Activated CD8-positive, alpha-beta memory T cell treated with anti-CD3 and anti-CD28 coated beads, Interleukin-2, amount 50 U/mL, for 24 hours (primary cell): Measurements from ENCODE around the gene ATP2B2.

Experiments used
- DNase-seq: peaks from one replicate; pipeline ENCODE4 v3.0.0-alpha.2; 2020; ENCODE audit errors: extremely low read depth

The ATP2B2 gene

DNA sequence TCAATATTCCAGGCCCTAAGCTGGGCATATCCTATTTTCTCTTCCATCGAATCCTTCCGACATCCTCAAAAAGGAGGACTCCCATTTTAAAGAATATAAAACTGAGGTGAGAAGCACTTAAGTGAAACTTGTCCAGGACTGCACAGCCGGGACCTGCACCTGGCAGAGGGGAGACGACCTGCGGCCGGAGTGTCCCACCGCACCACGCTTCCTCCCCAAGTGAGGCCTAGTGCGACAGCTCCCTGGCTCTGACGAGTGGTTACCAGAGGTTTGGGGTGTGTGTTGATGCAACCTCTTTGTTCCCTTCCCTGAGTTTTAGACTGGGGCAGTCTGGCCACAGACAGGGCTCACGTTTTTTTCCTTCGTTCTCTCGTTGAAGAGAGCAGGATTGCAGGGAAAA, 24.9 kb upstream of the ATP2B2 start:
- DNase-seq, result no peak

DNA sequence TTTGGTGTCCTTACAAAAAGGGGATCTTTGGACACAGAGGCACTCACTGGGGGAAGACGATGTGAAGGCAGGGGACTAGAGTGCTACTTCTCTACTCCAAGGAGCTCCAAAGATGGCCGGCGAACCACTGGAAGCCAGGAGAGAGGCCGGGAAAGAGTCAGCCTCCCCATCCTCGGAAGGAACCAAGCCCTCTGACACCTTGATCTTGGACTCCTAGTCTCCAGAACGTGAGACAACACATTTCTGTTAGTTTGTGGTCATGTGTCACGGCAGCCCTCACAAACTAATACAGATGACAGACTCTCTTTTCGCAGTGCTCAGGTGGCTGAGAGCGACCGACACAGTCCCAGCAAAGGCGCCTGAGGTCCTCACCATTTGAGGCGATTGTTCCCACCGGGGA, 24.4 kb upstream of the ATP2B2 start:
- DNase-seq, result no peak

- DNase-seq, result no peak
Measured at GRCh38 chr3:10528046-10528445, 22.7 kb upstream of the ATP2B2 start.

- no peak for DNase-seq
Measured at GRCh38 chr3:10527295-10528001, 22.1 kb upstream of the ATP2B2 start.

- DNase-seq, result no peak
Measured at GRCh38 chr3:10526366-10526765, 21.0 kb upstream of the ATP2B2 start.

DNA sequence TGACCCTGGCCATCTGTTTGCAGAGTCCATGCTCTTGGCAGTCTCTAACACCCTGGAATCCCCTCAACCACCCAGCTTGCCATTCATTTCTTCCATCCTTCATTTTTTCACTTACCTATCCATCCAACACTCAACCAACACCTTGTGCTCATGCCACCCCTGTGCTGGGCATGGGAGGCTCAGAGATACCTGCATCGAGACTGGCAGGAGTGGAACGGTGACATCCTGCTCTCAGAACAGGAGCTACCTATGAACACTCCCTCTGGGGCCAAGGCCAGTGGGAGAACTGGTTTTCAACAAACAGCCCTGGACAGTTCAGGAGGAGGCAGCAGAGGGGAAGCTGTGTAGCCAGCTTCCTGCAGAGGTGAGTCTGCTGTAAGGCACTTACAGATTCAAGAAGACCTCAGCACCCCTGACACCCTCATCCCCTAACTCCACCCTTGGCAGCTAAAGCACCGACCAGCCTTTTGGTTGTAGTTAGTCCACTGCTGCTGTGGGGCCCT, 19.5 kb upstream of the ATP2B2 start:
- DNase-seq, result no peak

- DNase-seq, result no peak
Measured at GRCh38 chr3:10524270-10524669, 18.9 kb upstream of the ATP2B2 start.

- no peak for DNase-seq
Measured at GRCh38 chr3:10523561-10523960, 18.2 kb upstream of the ATP2B2 start.

GRCh38 chr3:10522646-10523303, 17.4 kb upstream of the ATP2B2 start:
- DNase-seq, result no peak

DNA sequence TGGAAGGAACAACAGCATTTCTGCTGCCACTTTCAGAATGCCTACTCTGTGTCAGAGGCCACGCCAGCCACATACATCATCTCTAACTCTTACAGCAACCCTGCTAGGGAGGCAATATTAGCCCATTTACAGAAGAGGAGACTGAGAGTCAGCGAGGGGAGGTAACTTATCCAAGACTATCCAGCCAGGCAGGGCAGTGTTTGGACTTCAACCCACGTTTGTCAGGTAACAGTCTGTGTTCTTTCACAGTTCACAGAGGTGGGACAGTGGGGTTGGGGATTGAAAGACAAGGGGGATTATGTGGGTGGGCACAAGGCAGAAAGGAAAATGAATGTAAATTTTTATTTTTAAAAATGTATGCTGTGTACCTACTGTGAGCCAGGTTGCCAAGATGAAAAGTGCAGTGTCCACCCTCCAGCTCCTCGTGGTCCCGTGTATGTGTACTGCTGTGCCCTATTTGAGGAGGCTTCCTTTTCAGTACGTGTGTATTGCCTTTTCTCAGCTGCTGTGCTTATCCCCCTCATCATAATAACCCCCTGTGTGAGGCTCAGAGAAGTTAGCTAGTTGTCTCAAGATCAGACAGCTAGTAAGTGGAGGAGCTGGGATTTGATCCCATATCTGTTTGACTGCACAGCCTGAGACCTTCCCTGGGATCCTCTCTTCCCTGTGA, 16.5 kb upstream of the ATP2B2 start:
- DNase-seq, result no peak

GRCh38 chr3:10520072-10520471, 14.7 kb upstream of the ATP2B2 start:
- no peak for DNase-seq

DNA sequence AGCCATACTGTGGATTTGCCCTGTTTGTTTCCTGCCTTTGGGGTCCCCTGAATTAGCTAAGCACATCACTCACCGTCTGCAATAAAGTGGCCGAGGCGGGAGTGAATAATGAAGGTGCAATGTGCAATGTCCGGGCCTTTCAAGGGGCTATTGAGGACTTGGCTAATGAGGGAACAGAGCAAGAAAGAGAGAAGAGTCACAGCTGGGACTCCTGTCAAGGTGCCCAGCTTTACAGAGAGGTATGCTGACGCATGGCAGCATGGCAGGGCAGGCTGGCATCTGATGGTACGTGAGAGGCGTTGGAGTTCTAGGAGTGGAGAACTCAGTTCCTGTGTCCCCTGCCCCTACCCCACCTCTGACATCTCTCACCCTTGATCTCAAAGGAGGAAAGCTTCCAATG, 13.8 kb upstream of the ATP2B2 start:
- DNase-seq, result no peak

- DNase-seq, result no peak
Measured at GRCh38 chr3:10518506-10519150, 13.2 kb upstream of the ATP2B2 start.

DNA sequence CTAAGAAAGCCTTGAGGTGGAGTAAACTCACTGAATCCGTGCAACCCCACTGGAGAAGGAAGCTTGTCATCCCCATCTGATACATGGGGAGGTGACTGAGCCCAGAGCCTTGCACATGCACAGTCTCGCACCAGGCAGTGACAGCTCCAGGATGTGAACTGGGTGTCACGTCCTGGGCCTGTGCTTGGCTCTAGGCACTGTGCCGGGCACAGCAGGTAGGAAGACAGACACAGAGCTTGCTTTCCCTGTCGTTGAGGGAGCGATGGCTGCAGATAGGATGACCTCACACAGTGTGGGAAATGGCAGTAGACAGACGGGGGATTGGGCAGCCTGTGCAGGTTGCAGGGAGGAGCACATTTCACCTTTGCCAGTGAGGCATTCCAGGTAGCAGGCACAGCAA, 12.2 kb upstream of the ATP2B2 start:
- DNase-seq, result no peak

GRCh38 chr3:10516544-10517452, 11.4 kb upstream of the ATP2B2 start:
- no peak for DNase-seq

DNA sequence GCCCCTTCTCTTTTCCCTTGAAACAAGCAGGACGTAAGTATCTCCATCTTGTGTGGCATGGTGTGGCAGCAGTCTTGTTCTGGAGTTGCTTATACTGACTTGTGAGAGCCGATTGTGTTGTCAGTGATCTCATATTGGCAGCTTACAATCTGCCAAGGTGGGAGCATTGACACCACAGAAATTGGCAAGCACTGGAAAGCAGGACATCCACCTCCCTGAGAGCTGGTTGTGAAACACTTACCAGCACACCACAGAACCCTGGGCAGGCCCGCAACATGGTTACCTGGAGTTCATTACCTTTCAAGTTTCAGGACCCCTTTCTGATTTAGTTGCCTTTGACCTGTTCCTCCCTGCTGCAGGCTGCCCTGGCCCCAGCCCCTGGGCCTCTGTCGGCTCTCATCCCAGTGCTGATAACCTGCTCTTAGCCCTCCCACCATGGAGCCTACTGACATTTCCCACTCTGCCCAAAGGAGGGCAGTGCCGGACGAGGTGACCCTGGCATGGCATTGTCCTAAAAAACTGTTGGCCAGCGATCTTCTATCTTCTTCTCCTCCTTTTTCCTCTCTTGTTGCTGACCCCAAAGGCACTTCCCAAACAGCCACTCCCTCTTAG, 10.6 kb upstream of the ATP2B2 start:
- no peak for DNase-seq

DNA sequence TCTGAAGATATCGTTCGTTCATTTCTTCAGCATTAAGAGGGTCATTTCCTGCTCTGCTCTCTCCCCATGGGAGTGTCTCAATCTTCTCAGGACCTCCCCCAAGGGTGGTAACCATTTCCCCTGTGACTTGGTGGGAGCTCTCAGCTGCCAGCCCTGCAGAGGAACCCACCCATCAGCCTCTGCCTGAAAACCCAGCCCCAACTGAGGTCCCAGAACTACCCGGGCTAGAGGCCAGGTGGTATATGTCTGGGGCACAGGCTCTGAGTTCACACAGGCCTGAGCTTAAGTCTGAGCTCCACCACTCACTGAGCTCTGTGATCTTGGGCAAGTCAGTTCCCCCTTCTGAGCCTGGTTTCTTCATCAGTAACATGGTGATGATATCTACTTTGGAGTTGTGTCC, 10.0 kb upstream of the ATP2B2 start:
- DNase-seq, result no peak

GRCh38 chr3:10514407-10515069, 9.2 kb upstream of the ATP2B2 start:
- no peak for DNase-seq

- no peak for DNase-seq
Measured at GRCh38 chr3:10513306-10513705, 7.9 kb upstream of the ATP2B2 start.

DNA sequence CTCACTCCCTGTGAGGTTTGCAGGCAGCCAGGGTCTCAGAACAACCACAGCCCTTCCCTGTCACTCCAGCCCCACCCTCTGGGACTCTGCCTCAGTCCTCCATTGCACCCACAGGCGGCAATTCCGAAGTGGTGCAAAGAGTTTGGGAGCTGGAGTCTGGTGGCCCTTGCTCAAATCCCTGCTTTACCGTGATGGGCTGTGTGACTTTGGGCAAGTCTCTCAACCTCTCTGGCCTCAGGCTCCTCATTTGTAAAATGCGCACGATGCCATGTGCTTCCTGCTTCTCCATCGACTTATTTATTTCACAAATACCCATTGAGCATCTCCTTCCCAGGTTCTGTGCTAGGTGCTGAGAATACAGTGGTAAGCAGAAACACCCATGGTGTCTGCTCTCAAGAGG, 7.3 kb upstream of the ATP2B2 start:
- DNase-seq, result no peak
